Measurements from ENCODE around the gene RPS15. TPM values are rescaled to one million over a fixed set of nuclear protein-coding genes. Genes with fewer than 3 reads are reported as not detected.

Gene RPS15
- total and polyA plus RNA-seq, 9 donors = 973 to 1,562 (median 1,204) TPM

DNA sequence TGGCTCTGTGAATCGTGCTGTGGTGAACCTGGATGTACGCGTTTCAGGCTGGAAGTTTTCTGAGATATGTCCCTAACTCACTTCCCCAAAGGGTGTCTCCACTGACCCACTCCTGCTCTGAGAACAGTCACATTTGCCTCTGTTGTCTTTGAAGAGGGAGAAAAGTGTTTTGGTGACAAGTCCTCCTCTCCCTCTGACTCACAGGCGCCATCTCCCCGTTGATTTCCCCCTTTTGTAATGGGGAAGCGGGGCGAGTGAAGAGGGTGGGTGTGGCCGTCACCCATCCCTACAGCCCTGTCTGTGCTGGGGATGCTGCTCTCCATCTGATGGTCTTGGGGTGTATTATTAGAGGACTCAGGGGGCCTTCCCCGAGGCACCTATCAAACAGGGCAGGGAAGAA is 21.3 kb downstream of the RPS15 start:
- peaks cover 5% of the 10 kb centered on the region for H3K4me1 ChIP-seq (ENCODE audit: control insufficient read depth, insufficient read depth, low read length)
- H3K36me3 ChIP-seq (ENCODE audit: control insufficient read depth, insufficient read depth, low read length) = peaks cover 4% of the 10 kb centered on the region
- no peak overlapping the region for H3K4me3 ChIP-seq (ENCODE audit: low read length)
- H3K27me3 ChIP-seq (ENCODE audit: control insufficient read depth, insufficient read depth, low read length) = peaks cover 55% of the 10 kb centered on the region
- 69% methylated on average over 4 of the region's 9 CpGs for WGBS (ENCODE audit: insufficient coverage)
- H3K27ac ChIP-seq (ENCODE audit: low read length) = no peak overlapping the region
- no peaks in the 10 kb centered on the region for H3K9me3 ChIP-seq (replicated peaks; ENCODE audit: control insufficient read depth, low read depth, low read length)
- DNase-seq = no peak

DNA sequence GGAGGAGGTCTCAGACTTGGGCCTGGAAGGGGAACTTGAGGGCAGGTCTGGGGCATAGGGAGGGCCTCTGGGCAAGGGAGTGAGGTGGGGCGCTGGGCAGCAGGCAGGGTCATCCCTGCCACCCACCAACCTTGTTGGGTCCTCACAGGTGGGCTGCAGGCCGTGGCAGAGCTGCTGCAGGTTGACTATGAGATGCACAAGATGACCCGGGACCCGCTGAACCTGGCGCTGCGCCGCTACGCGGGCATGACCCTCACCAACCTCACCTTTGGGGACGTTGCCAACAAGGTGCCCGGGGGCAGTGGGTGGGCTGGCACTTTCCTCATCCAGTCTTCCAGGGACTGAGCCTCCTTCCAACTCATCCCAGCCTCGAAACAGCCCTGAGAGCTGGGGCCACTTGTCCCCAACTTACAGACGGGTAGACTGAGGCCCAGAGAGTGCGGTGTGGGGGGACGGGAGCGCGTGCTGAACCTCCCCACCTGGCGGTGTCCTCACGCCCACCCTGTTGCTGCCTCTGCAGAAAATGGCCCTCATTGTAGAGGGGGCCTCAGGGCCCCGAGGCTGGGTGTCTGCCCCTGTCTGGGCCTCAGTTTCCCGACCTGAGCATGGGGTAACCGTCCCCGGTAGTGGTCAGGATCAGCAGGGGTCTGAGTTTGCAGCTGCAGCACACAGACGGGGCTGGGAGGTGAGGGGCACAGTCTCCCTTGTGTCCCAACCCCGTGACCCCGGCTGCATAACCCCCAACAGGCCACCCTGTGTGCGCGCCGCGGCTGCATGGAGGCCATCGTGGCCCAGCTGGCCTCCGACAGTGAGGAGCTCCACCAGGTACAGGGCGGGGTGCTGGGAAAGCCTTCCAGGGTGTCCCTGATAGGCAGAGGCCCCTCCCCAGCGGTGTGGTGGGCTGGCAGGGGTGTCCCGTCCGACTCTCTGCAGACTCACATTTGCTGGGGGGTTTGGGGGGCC is 22.1 kb downstream of the RPS15 start:
- Histone ChIP-seq H3K4me1 (ENCODE audit: control insufficient read depth, insufficient read depth, low read length) (peaks cover 5% of the 10 kb centered on the region), H3K9me3 (replicated peaks; ENCODE audit: control insufficient read depth, low read depth, low read length) (no peaks in the 10 kb centered on the region), H3K27ac (ENCODE audit: low read length) (no peak overlapping the region), H3K36me3 (ENCODE audit: control insufficient read depth, insufficient read depth, low read length) (peaks cover 4% of the 10 kb centered on the region), H3K27me3 (ENCODE audit: control insufficient read depth, insufficient read depth, low read length) (peaks cover 56% of the 10 kb centered on the region), H3K4me3 (ENCODE audit: low read length) (no peak overlapping the region)
- DNase-seq = no peak
- 93% methylated on average over 31 of the region's 36 CpGs for WGBS (ENCODE audit: insufficient coverage)

DNA sequence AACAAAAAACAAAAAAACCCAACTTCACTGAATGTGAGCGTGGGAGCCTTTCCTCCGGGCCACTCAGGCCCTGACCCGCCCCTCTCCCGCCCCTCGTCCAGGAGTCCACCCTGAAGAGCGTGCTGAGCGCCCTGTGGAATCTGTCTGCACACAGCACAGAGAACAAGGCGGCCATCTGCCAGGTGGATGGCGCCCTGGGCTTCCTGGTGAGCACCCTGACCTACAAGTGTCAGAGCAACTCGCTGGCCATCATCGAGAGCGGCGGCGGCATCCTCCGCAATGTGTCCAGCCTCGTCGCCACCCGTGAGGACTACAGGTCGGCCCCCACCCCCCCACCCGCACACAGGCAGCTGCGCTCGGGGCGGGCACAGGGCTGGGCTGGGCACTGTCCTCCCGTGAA is 23.7 kb downstream of the RPS15 start:
- H3K4me1 ChIP-seq (ENCODE audit: control insufficient read depth, insufficient read depth, low read length) = peaks cover 10% of the 10 kb centered on the region
- peaks cover 56% of the 10 kb centered on the region for H3K27me3 ChIP-seq (ENCODE audit: control insufficient read depth, insufficient read depth, low read length)
- DNase-seq = no peak
- no peaks in the 10 kb centered on the region for H3K9me3 ChIP-seq (replicated peaks; ENCODE audit: control insufficient read depth, low read depth, low read length)
- H3K36me3 ChIP-seq (ENCODE audit: control insufficient read depth, insufficient read depth, low read length) = peaks cover 4% of the 10 kb centered on the region
- no peak overlapping the region for H3K4me3 ChIP-seq (ENCODE audit: low read length)
- H3K27ac ChIP-seq (ENCODE audit: low read length) = no peak overlapping the region
- 78% methylated on average over 17 of the region's 24 CpGs for WGBS (ENCODE audit: insufficient coverage)

DNA sequence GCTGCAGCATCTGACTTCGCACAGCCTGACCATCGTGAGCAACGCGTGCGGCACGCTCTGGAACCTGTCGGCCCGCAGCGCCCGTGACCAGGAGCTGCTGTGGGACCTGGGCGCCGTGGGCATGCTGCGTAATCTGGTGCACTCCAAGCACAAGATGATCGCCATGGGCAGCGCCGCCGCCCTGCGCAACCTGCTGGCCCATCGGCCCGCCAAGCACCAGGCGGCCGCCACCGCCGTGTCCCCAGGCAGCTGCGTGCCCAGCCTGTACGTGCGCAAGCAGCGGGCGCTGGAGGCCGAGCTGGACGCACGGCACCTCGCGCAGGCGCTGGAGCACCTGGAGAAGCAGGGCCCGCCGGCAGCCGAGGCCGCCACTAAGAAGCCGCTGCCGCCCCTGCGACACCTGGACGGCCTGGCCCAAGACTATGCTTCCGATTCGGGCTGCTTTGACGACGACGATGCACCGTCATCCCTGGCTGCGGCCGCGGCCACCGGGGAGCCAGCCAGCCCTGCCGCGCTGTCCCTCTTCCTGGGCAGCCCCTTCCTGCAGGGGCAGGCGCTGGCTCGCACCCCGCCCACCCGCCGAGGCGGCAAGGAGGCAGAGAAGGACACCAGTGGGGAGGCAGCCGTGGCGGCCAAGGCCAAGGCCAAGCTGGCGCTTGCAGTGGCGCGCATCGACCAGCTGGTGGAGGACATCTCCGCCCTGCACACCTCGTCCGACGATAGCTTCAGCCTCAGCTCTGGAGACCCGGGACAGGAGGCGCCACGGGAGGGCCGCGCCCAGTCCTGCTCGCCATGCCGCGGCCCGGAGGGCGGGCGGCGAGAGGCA is 27.2 kb downstream of the RPS15 start:
- Histone ChIP-seq H3K36me3 (ENCODE audit: control insufficient read depth, insufficient read depth, low read length) (peaks cover 1% of the 10 kb centered on the region), H3K27ac (ENCODE audit: low read length) (no peak overlapping the region), H3K4me3 (ENCODE audit: low read length) (no peak overlapping the region), H3K4me1 (ENCODE audit: control insufficient read depth, insufficient read depth, low read length) (peaks cover 35% of the 10 kb centered on the region), H3K27me3 (ENCODE audit: control insufficient read depth, insufficient read depth, low read length) (peaks cover 60% of the 10 kb centered on the region), H3K9me3 (replicated peaks; ENCODE audit: control insufficient read depth, low read depth, low read length) (no peaks in the 10 kb centered on the region)
- WGBS (ENCODE audit: insufficient coverage) = 25% methylated on average over 83 of the region's 83 CpGs
- no peak for DNase-seq

DNA sequence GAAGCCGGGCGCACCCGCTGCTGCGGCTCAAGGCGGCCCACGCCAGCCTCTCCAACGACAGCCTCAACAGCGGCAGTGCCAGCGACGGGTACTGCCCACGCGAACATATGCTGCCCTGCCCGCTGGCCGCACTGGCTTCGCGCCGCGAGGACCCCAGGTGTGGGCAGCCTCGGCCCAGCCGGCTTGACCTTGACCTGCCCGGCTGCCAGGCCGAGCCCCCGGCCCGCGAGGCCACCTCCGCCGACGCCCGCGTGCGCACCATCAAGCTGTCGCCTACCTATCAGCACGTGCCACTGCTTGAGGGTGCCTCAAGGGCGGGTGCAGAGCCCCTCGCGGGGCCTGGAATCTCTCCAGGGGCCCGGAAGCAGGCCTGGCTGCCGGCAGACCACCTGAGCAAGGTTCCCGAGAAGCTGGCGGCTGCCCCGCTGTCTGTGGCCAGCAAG is 27.8 kb downstream of the RPS15 start:
- WGBS (ENCODE audit: insufficient coverage) = 35% methylated on average over 41 of the region's 41 CpGs
- Histone ChIP-seq H3K4me1 (ENCODE audit: control insufficient read depth, insufficient read depth, low read length) (peaks cover 40% of the 10 kb centered on the region), H3K27me3 (ENCODE audit: control insufficient read depth, insufficient read depth, low read length) (peaks cover 67% of the 10 kb centered on the region), H3K27ac (ENCODE audit: low read length) (no peak overlapping the region), H3K4me3 (ENCODE audit: low read length) (no peak overlapping the region), H3K9me3 (replicated peaks; ENCODE audit: control insufficient read depth, low read depth, low read length) (no peaks in the 10 kb centered on the region), H3K36me3 (ENCODE audit: control insufficient read depth, insufficient read depth, low read length) (no peaks in the 10 kb centered on the region)
- no peak for DNase-seq

DNA sequence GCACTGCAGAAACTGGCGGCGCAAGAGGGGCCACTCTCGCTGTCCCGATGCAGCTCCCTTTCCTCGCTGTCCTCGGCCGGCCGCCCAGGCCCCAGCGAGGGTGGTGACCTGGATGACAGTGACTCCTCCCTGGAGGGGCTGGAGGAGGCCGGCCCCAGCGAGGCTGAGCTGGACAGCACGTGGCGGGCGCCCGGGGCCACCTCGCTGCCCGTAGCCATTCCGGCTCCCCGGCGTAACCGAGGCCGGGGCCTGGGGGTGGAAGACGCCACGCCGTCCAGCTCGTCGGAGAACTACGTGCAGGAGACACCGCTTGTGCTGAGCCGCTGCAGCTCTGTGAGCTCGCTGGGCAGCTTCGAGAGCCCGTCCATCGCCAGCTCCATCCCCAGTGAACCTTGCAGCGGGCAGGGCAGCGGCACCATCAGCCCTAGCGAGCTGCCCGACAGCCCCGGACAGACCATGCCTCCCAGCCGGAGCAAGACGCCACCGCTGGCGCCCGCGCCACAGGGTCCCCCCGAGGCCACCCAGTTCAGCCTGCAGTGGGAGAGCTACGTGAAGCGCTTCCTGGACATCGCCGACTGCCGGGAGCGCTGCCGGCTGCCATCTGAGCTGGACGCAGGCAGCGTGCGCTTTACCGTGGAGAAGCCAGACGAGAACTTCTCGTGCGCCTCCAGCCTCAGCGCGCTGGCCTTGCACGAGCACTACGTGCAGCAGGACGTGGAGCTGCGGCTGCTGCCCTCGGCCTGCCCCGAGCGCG is 28.4 kb downstream of the RPS15 start:
- WGBS (ENCODE audit: insufficient coverage) = 15% methylated on average over 70 of the region's 70 CpGs
- no peaks in the 10 kb centered on the region for H3K9me3 ChIP-seq (replicated peaks; ENCODE audit: control insufficient read depth, low read depth, low read length)
- peaks cover 73% of the 10 kb centered on the region for H3K27me3 ChIP-seq (ENCODE audit: control insufficient read depth, insufficient read depth, low read length)
- DNase-seq = no peak
- H3K4me3 ChIP-seq (ENCODE audit: low read length) = no peak overlapping the region
- H3K27ac ChIP-seq (ENCODE audit: low read length) = no peak overlapping the region
- no peaks in the 10 kb centered on the region for H3K36me3 ChIP-seq (ENCODE audit: control insufficient read depth, insufficient read depth, low read length)
- peaks cover 46% of the 10 kb centered on the region for H3K4me1 ChIP-seq (ENCODE audit: control insufficient read depth, insufficient read depth, low read length)

DNA sequence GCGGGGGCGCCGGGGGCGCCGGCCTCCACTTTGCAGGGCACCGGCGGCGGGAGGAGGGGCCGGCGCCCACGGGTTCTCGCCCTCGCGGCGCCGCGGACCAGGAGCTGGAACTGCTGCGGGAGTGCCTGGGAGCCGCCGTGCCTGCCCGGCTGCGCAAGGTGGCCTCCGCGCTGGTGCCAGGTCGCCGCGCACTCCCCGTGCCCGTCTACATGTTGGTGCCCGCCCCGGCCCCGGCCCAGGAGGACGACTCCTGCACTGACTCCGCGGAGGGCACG is 29.0 kb downstream of the RPS15 start:
- peaks cover 50% of the 10 kb centered on the region for H3K4me1 ChIP-seq (ENCODE audit: control insufficient read depth, insufficient read depth, low read length)
- H3K27me3 ChIP-seq (ENCODE audit: control insufficient read depth, insufficient read depth, low read length) = peaks cover 78% of the 10 kb centered on the region
- 5% methylated on average over 36 of the region's 36 CpGs for WGBS (ENCODE audit: insufficient coverage)
- no peaks in the 10 kb centered on the region for H3K9me3 ChIP-seq (replicated peaks; ENCODE audit: control insufficient read depth, low read depth, low read length)
- H3K36me3 ChIP-seq (ENCODE audit: control insufficient read depth, insufficient read depth, low read length) = no peaks in the 10 kb centered on the region
- H3K27ac ChIP-seq (ENCODE audit: low read length) = no peak overlapping the region
- no peak overlapping the region for H3K4me3 ChIP-seq (ENCODE audit: low read length)
- DNase-seq = no peak

DNA sequence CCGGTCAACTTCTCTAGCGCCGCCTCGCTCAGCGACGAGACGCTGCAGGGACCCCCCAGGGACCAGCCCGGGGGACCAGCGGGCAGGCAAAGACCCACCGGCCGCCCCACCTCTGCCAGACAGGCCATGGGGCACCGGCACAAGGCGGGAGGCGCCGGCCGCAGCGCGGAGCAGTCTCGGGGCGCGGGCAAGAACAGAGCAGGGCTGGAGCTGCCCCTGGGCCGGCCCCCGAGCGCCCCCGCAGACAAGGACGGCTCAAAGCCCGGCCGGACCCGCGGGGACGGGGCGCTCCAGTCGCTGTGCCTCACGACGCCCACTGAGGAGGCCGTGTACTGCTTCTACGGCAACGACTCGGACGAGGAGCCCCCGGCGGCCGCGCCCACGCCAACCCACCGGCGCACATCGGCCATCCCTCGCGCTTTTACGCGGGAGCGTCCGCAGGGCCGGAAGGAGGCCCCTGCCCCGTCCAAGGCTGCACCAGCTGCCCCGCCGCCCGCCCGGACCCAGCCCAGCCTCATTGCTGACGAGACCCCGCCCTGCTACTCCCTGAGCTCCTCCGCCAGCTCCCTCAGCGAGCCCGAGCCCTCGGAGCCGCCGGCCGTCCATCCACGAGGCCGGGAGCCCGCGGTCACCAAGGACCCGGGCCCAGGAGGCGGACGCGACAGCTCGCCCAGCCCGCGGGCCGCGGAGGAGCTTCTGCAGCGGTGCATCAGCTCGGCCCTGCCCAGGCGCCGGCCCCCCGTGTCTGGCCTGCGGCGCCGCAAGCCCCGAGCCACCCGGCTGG is 29.5 kb downstream of the RPS15 start:
- Histone ChIP-seq H3K4me1 (ENCODE audit: control insufficient read depth, insufficient read depth, low read length) (peaks cover 52% of the 10 kb centered on the region), H3K36me3 (ENCODE audit: control insufficient read depth, insufficient read depth, low read length) (no peaks in the 10 kb centered on the region), H3K4me3 (ENCODE audit: low read length) (no peak overlapping the region), H3K9me3 (replicated peaks; ENCODE audit: control insufficient read depth, low read depth, low read length) (no peaks in the 10 kb centered on the region), H3K27me3 (ENCODE audit: control insufficient read depth, insufficient read depth, low read length) (peaks cover 83% of the 10 kb centered on the region), H3K27ac (ENCODE audit: low read length) (no peak overlapping the region)
- whole genome bisulfite sequencing (ENCODE audit: insufficient coverage) = 1% methylated on average over 92 of the region's 92 CpGs
- no peak for DNase-seq

DNA sequence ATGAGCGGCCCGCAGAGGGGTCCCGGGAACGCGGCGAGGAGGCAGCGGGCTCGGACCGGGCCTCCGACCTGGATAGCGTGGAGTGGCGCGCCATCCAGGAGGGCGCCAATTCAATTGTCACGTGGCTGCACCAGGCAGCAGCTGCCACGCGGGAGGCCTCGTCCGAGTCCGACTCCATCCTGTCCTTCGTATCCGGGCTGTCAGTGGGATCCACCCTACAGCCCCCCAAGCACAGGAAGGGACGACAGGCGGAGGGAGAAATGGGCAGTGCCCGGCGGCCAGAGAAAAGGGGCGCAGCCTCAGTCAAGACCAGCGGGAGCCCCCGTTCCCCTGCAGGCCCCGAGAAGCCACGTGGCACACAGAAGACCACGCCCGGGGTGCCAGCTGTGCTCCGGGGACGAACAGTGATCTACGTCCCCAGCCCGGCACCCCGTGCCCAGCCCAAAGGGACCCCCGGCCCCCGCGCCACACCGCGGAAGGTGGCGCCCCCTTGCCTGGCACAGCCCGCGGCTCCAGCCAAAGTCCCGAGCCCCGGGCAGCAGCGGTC is 30.2 kb downstream of the RPS15 start:
- peaks cover 90% of the 10 kb centered on the region for H3K27me3 ChIP-seq (ENCODE audit: control insufficient read depth, insufficient read depth, low read length)
- no peak overlapping the region for H3K4me3 ChIP-seq (ENCODE audit: low read length)
- 4% methylated on average over 49 of the region's 49 CpGs for WGBS (ENCODE audit: insufficient coverage)
- no peaks in the 10 kb centered on the region for H3K36me3 ChIP-seq (ENCODE audit: control insufficient read depth, insufficient read depth, low read length)
- DNase-seq = no peak
- no peak overlapping the region for H3K27ac ChIP-seq (ENCODE audit: low read length)
- H3K9me3 ChIP-seq (replicated peaks; ENCODE audit: control insufficient read depth, low read depth, low read length) = no peaks in the 10 kb centered on the region
- peaks cover 53% of the 10 kb centered on the region for H3K4me1 ChIP-seq (ENCODE audit: control insufficient read depth, insufficient read depth, low read length)

Measured in muscle of leg (tissue), 11 donors.